HuH-7 (cell line): ENCODE results near the gene RNF130.
"Not testable (repeated sequence)": the region's sequence is repeated elsewhere in the genome, so short reads cannot be mapped to it uniquely, and the experiment has no call there.

Experiments used
- DNase-seq: peaks from one replicate; pipeline ENCODE4 v3.0.0; 2011; ENCODE audit warnings: low spot score

RNF130 gene

DNA sequence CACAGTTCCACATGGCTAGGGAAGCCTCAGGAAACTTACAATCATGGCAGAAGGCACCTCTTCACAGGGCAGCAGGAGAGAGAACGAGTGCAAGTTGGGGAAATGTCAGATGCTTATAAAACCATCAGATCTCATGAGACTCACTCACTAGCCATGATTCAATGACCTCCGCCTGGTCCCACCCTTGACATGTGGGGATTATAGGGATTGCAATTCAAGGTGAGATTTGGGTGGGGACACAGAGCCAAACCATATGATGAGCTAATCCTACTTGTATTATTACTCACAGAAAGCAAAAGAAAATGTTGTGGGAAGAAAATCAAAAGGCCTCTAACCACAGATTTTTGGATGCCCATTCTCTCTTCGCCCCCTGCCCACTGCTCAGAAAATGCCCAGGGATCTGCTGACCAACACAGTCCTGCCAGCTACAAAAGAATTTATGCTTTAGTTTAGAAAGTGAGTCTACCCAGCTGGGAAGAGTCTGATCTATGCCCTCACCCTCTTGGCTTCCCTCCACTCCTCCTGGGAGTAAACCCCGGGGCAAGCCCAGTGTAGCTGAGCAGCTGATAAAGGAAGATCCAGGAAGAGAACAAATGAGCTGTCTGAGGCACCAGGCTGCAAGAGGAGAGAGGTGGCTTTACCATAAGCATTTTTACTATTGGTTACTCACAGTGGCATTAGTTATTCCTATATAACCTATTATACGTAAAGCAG, 53.1 kb downstream of the RNF130 start:
- no peak for DNase-seq

DNA sequence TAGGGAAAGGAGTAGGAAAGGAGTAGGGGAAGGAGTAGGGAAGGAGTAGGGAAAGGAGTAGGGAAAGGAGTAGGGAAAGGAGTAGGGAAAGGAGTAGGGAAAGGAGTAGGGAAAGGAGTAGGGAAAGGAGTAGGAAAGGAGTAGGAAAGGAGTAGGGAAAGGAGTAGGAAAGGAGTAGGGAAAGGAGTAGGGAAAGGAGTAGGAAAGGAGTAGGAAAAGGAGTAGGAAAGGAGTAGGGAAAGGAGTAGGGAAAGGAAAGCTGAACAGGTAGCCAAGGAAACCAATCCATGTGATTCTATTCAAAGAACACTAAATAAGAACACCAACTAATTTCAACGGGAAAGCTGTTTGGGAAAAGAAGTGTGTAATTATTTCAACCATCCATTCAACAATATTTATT, 56.0 kb downstream of the RNF130 start:
- not testable (repeated sequence) for DNase-seq

- DNase-seq = no peak
Observed at GRCh38 chr5:180013678-180014077, 57.9 kb downstream of the RNF130 start.

GRCh38 chr5:180012316-180012715, 59.2 kb downstream of the RNF130 start:
- DNase-seq = no peak

GRCh38 chr5:180010636-180011035, 60.9 kb downstream of the RNF130 start:
- no peak for DNase-seq

GRCh38 chr5:180009581-180009980, 62.0 kb downstream of the RNF130 start:
- DNase-seq = no peak

GRCh38 chr5:180008433-180008832, 63.1 kb downstream of the RNF130 start:
- DNase-seq = no peak

DNA sequence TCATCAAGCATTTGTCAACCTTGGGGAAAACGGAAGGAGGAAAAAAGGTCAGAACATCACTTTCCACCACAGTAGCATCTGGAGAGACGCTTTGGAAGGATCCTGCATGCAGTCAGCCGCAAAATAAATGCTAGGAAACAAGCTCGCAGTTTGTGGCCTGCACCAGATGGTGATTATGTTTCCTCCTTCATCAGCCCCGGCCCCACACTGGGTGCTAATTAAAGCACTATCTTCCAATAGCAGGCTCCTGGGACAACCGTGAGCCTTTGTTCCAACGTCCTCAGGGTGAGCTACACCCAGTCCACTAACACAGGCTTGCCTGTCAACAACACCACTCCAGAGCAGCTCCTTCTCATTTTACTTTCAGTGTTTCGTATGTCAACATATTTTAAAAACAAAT, 64.0 kb downstream of the RNF130 start:
- DNase-seq = no peak

- no peak for DNase-seq
Observed at GRCh38 chr5:180006141-180006540, 65.4 kb downstream of the RNF130 start.

GRCh38 chr5:180003127-180003526, 68.4 kb downstream of the RNF130 start:
- DNase-seq = no peak

DNA sequence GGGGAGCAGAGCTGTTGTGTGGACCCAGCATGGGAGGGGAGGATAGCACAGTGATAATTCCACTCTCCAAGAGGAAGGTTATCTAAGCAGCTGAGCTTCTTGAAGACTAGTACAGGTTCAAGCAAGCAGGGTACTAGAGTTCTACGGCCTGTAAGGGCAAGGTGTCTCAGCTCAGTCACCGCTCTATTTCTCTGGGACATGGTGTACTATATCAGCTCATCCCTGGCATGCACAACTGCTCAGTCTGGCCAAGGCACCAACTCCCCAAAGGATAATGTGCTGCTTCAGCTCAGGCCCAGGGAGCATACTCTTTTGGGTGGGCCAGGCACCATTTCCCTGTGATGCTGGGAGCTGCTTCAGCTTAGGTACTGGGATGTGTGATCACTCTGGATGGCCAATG, 69.8 kb downstream of the RNF130 start:
- DNase-seq = no peak

DNA sequence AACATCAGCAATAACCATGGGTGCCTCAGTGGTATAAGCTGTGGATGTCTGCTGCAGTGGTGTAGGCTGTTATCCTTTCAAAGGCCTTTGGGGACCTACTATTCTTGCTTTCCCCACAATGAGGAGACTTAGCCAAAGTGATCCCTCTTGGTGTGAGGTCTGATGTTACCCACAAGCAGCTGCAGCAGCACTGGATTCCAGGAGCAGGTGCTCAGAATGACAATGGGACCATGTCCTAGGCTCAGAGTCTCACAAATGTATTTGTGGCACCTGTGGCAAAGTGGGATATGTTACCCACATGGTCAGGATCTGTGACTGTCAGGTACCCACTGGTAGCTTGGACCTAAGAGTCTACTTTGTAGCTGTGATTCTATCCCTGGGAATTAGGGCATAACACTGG, 70.4 kb downstream of the RNF130 start:
- DNase-seq = no peak

DNA sequence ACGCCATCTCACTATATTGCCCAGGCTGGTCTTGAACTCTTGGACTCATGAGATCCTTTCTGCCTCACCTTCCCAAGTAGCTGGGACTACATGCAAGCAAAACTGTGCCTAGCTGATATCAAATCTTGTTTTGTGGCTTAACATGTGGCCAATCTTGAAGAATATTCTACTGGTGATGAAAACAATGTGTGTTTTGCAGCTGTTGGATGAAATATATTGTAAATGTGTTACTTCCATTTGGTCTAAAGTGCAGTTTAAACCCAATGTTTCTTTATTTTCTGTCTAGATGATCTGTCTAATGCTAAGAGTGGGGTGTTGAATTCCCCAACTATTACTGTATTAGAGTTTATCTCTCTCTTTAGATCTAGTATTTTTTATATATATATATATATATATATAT, 73.1 kb downstream of the RNF130 start:
- no peak for DNase-seq

- DNase-seq = no peak
Observed at GRCh38 chr5:179994583-179995323, 76.8 kb downstream of the RNF130 start.

DNA sequence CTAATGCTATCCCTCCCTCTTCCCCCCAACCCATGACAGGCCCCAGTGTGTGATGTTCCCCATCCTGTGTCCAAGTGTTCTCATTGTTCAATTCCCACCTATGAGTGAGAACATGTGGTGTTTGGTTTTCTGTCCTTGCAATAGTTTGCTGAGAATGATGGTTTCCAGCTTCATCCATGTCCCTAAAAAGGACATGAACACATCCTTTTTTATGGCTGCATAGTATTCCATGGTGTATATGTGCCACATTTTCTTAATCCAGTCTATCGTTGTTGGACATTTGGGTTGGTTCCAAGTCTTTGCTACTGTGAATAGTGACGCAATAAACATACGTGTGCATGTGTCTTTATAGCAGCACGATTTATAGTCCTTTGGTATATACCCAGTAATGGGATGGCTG, 78.7 kb downstream of the RNF130 start:
- not testable (repeated sequence) for DNase-seq

DNA sequence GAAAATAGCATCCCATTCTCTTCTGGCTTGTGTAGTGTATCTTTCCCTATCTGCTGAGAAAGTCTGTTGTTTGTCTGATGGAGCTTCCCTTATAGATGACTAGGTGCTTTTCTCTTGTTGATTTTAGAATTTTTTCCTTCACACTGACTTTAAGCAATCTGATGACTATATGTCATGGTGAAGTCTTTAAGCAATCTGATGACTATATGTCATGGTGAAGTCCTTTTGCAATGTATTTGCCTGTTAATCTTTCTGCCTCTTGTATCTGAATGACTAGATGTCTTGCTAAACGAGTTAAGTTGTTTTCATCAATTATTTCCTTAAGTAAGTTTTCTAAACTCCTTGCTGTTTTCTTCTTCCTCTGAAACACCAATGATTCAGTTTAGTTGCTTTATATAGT, 80.5 kb downstream of the RNF130 start:
- DNase-seq = no peak

DNA sequence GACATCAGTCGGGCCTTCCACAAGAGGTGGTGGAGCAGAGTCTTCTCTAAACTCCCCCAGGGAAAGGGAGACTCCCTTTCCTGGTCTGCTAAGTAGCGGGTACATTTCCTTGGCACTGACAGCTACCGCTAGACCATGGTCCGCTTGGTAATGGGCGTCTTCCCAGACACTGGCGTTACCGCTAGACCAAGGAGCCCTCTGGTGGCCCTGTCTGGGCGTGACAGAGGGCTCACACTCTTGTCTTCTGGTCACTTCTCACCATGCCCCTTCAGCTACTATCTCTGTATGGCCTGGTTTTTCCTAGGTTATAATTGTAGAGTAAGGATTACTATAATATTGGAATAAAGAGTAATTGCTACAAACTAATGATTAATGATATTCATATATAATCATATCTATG, 81.0 kb downstream of the RNF130 start:
- not testable (repeated sequence) for DNase-seq

DNA sequence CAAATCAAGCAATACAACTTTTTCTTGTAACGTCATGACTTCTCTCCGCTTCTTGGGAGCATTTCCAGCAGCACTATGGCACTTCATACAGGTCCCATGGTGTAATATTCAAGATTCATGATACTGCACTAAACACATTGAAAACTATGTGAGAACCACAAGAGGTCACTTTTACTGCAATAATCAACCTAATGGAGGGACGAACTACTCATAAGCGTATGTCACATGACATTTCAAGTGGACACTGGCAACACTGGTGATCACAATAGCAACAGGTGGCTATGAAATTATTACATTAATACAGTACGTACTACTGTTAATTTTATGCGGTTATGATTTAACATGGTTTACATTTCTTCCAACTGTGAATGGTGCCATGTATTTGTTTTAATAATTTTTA, 85.2 kb downstream of the RNF130 start:
- DNase-seq = no peak

- no peak for DNase-seq
Observed at GRCh38 chr5:179981636-179982035, 89.9 kb downstream of the RNF130 start.

GRCh38 chr5:179980767-179981166, 90.8 kb downstream of the RNF130 start:
- no peak for DNase-seq

DNA sequence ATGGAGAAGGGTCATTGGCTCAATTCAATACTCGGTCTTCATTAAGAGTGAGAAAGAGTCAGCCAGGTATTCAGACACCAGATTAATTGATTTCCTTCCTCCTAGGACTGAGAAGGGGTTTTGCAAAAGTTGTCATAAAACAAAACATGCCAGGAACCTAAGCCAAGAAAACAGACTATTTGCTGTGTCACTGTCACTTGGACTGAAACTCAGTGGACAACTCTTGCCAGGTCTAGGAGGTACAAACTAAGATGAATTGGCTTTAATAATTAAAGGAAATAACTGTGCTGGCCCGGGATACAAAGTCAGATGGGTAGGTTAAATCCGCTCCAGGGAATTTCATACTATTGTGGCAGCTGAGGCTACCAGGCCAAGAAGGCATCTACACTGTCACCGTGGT, 92.8 kb downstream of the RNF130 start:
- DNase-seq = no peak

- no peak for DNase-seq
Observed at GRCh38 chr5:179975713-179976134, 95.8 kb downstream of the RNF130 start.

DNA sequence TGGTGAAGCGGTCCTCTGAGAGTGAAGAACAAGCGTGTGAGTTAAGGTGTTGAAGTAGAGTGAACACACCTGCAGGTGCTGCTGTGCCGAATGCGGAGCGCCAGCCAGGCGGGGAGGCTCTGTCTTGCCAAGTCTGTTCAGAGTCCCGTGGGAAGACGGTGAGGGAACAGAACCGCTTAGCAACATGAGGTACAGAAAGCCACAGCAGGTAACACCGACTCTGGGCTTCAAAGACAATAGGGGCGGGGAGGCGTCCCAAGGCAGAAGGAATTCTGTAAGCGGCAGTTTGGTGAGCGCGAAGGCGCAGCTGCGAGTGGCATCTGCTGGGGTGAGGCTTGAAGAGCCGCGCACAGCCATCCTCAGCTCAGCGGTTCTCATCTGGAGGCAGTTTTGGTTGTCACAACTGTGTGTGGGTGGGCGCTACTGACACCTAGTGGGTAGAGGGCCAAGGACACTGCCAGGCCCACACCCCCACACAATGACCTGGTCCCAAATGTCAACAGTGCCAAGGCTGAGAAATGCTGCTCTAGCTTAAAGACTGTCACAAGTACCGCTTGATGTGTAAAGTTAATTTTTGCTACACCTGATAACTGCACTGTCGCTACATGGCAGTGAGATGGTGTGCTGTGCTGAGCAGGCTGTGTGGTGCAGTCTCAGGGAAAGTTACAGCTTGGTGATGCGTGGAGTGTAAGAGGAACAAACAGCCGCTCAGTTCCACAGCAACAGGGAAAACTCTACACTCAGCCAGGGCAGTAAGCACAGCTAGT, 96.4 kb downstream of the RNF130 start:
- DNase-seq = peak; percentile 68
